Astrocyte (in vitro differentiated cells and primary cell): ENCODE results near the gene DIO1.

Experiments used
- CTCF ChIP-seq: IDR thresholded peaks from 2 replicates; pipeline ENCODE4 v1.5.1; 2011; ENCODE audit warnings: low read depth, mild to moderate bottlenecking, inconsistent platforms, low read length, moderate library complexity; ENCODE audit not compliant: insufficient read depth
- EZH2 ChIP-seq: IDR thresholded peaks from 2 replicates; pipeline ENCODE4 v1.6.1; 2012; ENCODE audit warnings: mild to moderate bottlenecking, low read length, inconsistent platforms; ENCODE audit not compliant: insufficient read depth

GRCh38 chr1:53893999-53894636 is at the start of gene DIO1:
- TF ChIP-seq EZH2, result no peak
- no peak for TF ChIP-seq CTCF
